ENCODE measurements around the gene ROBO1. TPM values are rescaled to one million over a fixed set of nuclear protein-coding genes. Genes with fewer than 3 reads are reported as not detected.

Gene ROBO1
- total RNA-seq, 1 experiment from 2014 or later: 33.9 TPM

DNA sequence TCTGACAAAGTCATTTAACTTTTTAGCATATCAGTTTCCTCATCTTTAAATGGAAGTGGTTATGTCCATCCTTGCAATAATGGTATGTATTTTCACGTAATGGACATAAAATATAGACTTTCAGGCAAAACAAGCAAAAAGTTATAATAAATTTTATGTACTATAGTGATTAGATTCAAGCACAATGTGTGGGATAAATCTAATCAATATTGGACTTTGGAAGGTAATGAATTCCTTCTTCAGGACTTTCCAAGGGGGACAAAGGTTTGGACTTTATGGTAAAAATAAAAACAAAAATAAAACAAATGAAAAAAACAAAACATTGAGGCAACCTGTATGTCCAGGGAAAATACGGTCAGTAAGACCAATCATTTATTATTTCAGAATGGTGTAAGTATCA lies 357.7 kb downstream of the ROBO1 start:
- H3K4me3 Mint-ChIP-seq (ENCODE audit: low read depth, unreplicated experiment): no peak overlapping the region
- H3K9me3 Mint-ChIP-seq (ENCODE audit: low read depth, unreplicated experiment): no peaks in the 10 kb centered on the region
- CTCF ChIA-PET: no interaction called here
- H3K27me3 Mint-ChIP-seq (ENCODE audit: unreplicated experiment): no peaks in the 10 kb centered on the region
- H3K4me1 Mint-ChIP-seq (ENCODE audit: low read depth, unreplicated experiment): peaks cover 1% of the 10 kb centered on the region
- intact Hi-C loops (cut with micrococcal nuclease; ENCODE audit: unreplicated experiment): no loop called here
- TF ChIP-seq, protein P1, sequence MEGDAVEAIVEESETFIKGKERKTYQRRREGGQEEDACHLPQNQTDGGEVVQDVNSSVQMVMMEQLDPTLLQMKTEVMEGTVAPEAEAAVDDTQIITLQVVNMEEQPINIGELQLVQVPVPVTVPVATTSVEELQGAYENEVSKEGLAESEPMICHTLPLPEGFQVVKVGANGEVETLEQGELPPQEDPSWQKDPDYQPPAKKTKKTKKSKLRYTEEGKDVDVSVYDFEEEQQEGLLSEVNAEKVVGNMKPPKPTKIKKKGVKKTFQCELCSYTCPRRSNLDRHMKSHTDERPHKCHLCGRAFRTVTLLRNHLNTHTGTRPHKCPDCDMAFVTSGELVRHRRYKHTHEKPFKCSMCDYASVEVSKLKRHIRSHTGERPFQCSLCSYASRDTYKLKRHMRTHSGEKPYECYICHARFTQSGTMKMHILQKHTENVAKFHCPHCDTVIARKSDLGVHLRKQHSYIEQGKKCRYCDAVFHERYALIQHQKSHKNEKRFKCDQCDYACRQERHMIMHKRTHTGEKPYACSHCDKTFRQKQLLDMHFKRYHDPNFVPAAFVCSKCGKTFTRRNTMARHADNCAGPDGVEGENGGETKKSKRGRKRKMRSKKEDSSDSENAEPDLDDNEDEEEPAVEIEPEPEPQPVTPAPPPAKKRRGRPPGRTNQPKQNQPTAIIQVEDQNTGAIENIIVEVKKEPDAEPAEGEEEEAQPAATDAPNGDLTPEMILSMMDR (IDR thresholded peaks at IDR 0.05; ENCODE audit: unreplicated experiment): no peak
- H3K27ac Mint-ChIP-seq (ENCODE audit: unreplicated experiment): no peak overlapping the region
- H3K36me3 Mint-ChIP-seq (ENCODE audit: insufficient read depth, unreplicated experiment): no peaks in the 10 kb centered on the region
- no TSS peak for BruUV-seq (replicated peaks)
- DNase-seq: no peak

DNA sequence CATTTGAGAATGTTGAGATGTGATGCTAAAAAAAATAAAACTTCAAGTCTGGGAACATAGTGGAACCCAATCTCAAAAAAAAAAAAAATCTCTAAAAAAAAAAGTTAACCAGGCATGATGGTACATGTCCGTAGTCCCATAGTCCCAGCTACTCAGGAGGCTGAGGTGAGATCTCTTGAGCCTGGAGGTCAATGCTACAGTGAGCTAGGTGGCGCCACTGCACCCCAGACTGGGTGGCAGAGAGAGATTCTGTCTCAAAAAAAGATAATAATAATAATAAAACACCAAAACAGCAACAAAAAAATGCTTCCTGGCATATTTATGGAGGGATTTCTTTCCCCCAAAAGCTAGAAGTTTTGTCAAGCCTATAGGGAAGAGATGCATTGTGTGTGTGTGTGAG lies 361.6 kb downstream of the ROBO1 start:
- Mint-ChIP-seq H3K27ac (ENCODE audit: unreplicated experiment) (no peak overlapping the region), H3K9me3 (ENCODE audit: low read depth, unreplicated experiment) (no peaks in the 10 kb centered on the region)
- no TSS peak for BruUV-seq (replicated peaks)

GRCh38 chr3:79405183-79405582 lies 362.6 kb downstream of the ROBO1 start:
- Mint-ChIP-seq H3K4me3 (ENCODE audit: low read depth, unreplicated experiment) (no peak overlapping the region), H3K9me3 (ENCODE audit: low read depth, unreplicated experiment) (no peaks in the 10 kb centered on the region), H3K27ac (ENCODE audit: unreplicated experiment) (no peak overlapping the region), H3K4me1 (ENCODE audit: low read depth, unreplicated experiment) (no peaks in the 10 kb centered on the region), H3K36me3 (ENCODE audit: insufficient read depth, unreplicated experiment) (no peaks in the 10 kb centered on the region), H3K27me3 (ENCODE audit: unreplicated experiment) (no peaks in the 10 kb centered on the region)
- intact Hi-C loops (cut with micrococcal nuclease; ENCODE audit: unreplicated experiment): no loop called here
- TF ChIP-seq, protein P1 (IDR thresholded peaks at IDR 0.05; ENCODE audit: unreplicated experiment): no peak
- no peak for DNase-seq
- no TSS peak for BruUV-seq (replicated peaks)
- CTCF ChIA-PET: no interaction called here

More for the DNA sequence above, 361.6 kb downstream of the ROBO1 start:
- Mint-ChIP-seq H3K27me3 (ENCODE audit: unreplicated experiment) (no peaks in the 10 kb centered on the region), H3K36me3 (ENCODE audit: insufficient read depth, unreplicated experiment) (no peaks in the 10 kb centered on the region), H3K4me1 (ENCODE audit: low read depth, unreplicated experiment) (no peaks in the 10 kb centered on the region), H3K4me3 (ENCODE audit: low read depth, unreplicated experiment) (no peak overlapping the region)
- CTCF ChIA-PET: no interaction called here
- no peak for DNase-seq
- TF ChIP-seq, protein P1 (IDR thresholded peaks at IDR 0.05; ENCODE audit: unreplicated experiment): no peak
- intact Hi-C loops (cut with micrococcal nuclease; ENCODE audit: unreplicated experiment): no loop called here

DNA sequence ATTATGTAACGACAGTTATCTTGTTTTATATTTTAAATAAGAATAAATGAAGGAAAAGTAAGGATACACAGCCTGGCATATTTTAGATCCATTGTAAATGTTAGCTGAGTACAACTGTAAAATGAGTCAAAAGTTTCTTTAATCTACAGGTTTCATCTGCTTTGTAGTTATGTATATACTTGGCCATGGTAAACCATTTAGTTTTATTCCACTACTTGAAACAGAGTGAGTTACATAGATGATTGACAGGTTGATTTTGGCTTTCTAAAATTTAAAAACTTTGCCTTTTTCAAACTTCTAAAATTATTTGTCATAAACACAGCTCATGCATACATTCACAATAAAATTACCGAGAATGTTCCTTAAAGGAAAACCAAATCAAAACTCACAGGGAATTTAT lies 371.2 kb downstream of the ROBO1 start:
- Mint-ChIP-seq H3K27me3 (ENCODE audit: unreplicated experiment) (no peaks in the 10 kb centered on the region), H3K9me3 (ENCODE audit: low read depth, unreplicated experiment) (peaks cover 4% of the 10 kb centered on the region), H3K4me3 (ENCODE audit: low read depth, unreplicated experiment) (no peak overlapping the region), H3K4me1 (ENCODE audit: low read depth, unreplicated experiment) (no peaks in the 10 kb centered on the region), H3K27ac (ENCODE audit: unreplicated experiment) (no peak overlapping the region), H3K36me3 (ENCODE audit: insufficient read depth, unreplicated experiment) (no peaks in the 10 kb centered on the region)
- TF ChIP-seq, protein P1 (IDR thresholded peaks at IDR 0.05; ENCODE audit: unreplicated experiment): no peak
- no peak for DNase-seq
- no TSS peak for BruUV-seq (replicated peaks)
- intact Hi-C loops (cut with micrococcal nuclease; ENCODE audit: unreplicated experiment): no loop called here
- CTCF ChIA-PET: no interaction called here
